H9 (cell line): ENCODE results near the gene FOXP4. TPM values are rescaled to one million over a fixed set of nuclear protein-coding genes. Genes with fewer than 3 reads are reported as not detected.

Experiments used
- DNase-seq: peaks from one replicate; pipeline ENCODE4 v3.0.0-alpha.2; 2017
- H2AFZ ChIP-seq: one replicate; pipeline ENCODE4 v1.6.1; 2013; ENCODE audit warnings: mild to moderate bottlenecking, low read length, control low read depth, moderate library complexity
- H2AK5ac ChIP-seq: 2 replicates; pipeline ENCODE4 v1.6.1; 2013; ENCODE audit warnings: low read length, control low read depth, mixed read lengths; ENCODE audit not compliant: insufficient read length
- H2BK120ac ChIP-seq: one replicate; pipeline ENCODE4 v1.6.1; 2013; ENCODE audit warnings: low read depth, mild to moderate bottlenecking, low read length, control low read depth, inconsistent platforms; ENCODE audit not compliant: poor library complexity, severe bottlenecking
- H2BK12ac ChIP-seq: 2 replicates; pipeline ENCODE4 v1.6.1; 2013; ENCODE audit warnings: low read length, control low read depth, mixed read lengths, low read depth; ENCODE audit not compliant: insufficient read length
- H2BK15ac ChIP-seq: 2 replicates; pipeline ENCODE4 v1.6.1; 2013; ENCODE audit warnings: low read depth, low read length, control low read depth
- H2BK20ac ChIP-seq: one replicate; pipeline ENCODE4 v1.6.1; 2013; ENCODE audit warnings: low read depth, mild to moderate bottlenecking, low read length, control low read depth, inconsistent platforms; ENCODE audit not compliant: poor library complexity, severe bottlenecking
- H2BK5ac ChIP-seq: 2 replicates; pipeline ENCODE4 v1.6.1; 2013; ENCODE audit warnings: low read length, control low read depth, mixed read lengths; ENCODE audit not compliant: insufficient read length
- H3K14ac ChIP-seq: 2 replicates; pipeline ENCODE4 v1.6.1; 2013; ENCODE audit warnings: low read length, control low read depth; ENCODE audit not compliant: insufficient read depth
- H3K18ac ChIP-seq: 2 replicates; pipeline ENCODE4 v1.6.1; 2013; ENCODE audit warnings: low read depth, mild to moderate bottlenecking, mixed read lengths, low read length, control low read depth; ENCODE audit not compliant: insufficient read length
- H3K23ac ChIP-seq: 2 replicates; pipeline ENCODE4 v1.6.1; 2013; ENCODE audit warnings: low read length, control low read depth, mixed read lengths, low read depth; ENCODE audit not compliant: insufficient read length
- H3K23me2 ChIP-seq: 2 replicates; pipeline ENCODE4 v1.6.1; 2013; ENCODE audit warnings: low read depth, mild to moderate bottlenecking, mixed read lengths, low read length, control low read depth; ENCODE audit not compliant: insufficient read length, poor library complexity, severe bottlenecking
- H3K27ac ChIP-seq: 2 replicates; pipeline ENCODE4 v1.5.1; 2013; ENCODE audit warnings: low read length, control low read depth, mixed read lengths, low read depth; ENCODE audit not compliant: insufficient read length
- H3K27me3 ChIP-seq: 2 replicates; pipeline ENCODE4 v1.6.1; 2013; ENCODE audit warnings: low read length, control low read depth, inconsistent platforms; ENCODE audit not compliant: insufficient read depth
- H3K4ac ChIP-seq: 2 replicates; pipeline ENCODE4 v1.6.1; 2013; ENCODE audit warnings: low read depth, mild to moderate bottlenecking, control low read depth, inconsistent platforms, low read length, moderate library complexity
- H3K4me1 ChIP-seq: 2 replicates; pipeline ENCODE4 v1.6.1; 2013; ENCODE audit warnings: low read length, control low read depth, inconsistent platforms; ENCODE audit not compliant: insufficient read depth
- H3K4me2 ChIP-seq: 2 replicates; pipeline ENCODE4 v1.6.1; 2013; ENCODE audit warnings: low read length, control low read depth, mixed read lengths; ENCODE audit not compliant: insufficient read length, insufficient read depth
- H3K56ac ChIP-seq: 2 replicates; pipeline ENCODE4 v1.6.1; 2013; ENCODE audit warnings: low read depth, mild to moderate bottlenecking, mixed read lengths, low read length, control low read depth; ENCODE audit not compliant: insufficient read length
- H3K79me1 ChIP-seq: 2 replicates; pipeline ENCODE4 v1.6.1; 2013; ENCODE audit warnings: low read depth, mild to moderate bottlenecking, moderate library complexity, low read length, control low read depth, inconsistent platforms; ENCODE audit not compliant: insufficient read depth, poor library complexity, severe bottlenecking
- H3K79me2 ChIP-seq: 2 replicates; pipeline ENCODE4 v1.6.1; 2013; ENCODE audit warnings: low read length, control low read depth, inconsistent platforms; ENCODE audit not compliant: insufficient read depth
- H3K9ac ChIP-seq: 2 replicates; pipeline ENCODE4 v1.6.1; 2013; ENCODE audit warnings: low read length, control low read depth, mixed read lengths; ENCODE audit not compliant: insufficient read length; ENCODE audit errors: extremely low read depth
- H3K9me3 ChIP-seq: one replicate; pipeline ENCODE4 v1.6.1; 2013; ENCODE audit warnings: low read depth, low read length, inconsistent platforms; ENCODE audit not compliant: control insufficient read depth
- H3T11ph ChIP-seq: one replicate; pipeline ENCODE4 v1.6.1; 2013; ENCODE audit warnings: mild to moderate bottlenecking, low read length, control low read depth, inconsistent platforms
- H4K20me1 ChIP-seq: one replicate; pipeline ENCODE4 v1.6.1; 2013; ENCODE audit not compliant: control insufficient read depth, insufficient read length, insufficient read depth
- H4K5ac ChIP-seq: 2 replicates; pipeline ENCODE4 v1.6.1; 2013; ENCODE audit warnings: low read depth, mild to moderate bottlenecking, mixed read lengths, low read length, control low read depth; ENCODE audit not compliant: insufficient read length
- H4K8ac ChIP-seq: replicated peaks from 2 replicates; pipeline ENCODE4 v1.6.1; 2013; ENCODE audit warnings: low read length, control low read depth, mixed read lengths, low read depth; ENCODE audit not compliant: insufficient read length
- H4K91ac ChIP-seq: 2 replicates; pipeline ENCODE4 v1.6.1; 2013; ENCODE audit warnings: low read depth, mild to moderate bottlenecking, moderate library complexity, mixed read lengths, low read length, control low read depth; ENCODE audit not compliant: insufficient read length
- H3K27ac Mint-ChIP-seq, 3 experiments: 2 replicates in 2 of 3; 3 replicates in 1 of 3; pipeline ENCODE4 v1.8.0; 2020 to 2021; ENCODE audit warnings: mixed read lengths in 3 of 3, mild to moderate bottlenecking in 1 of 3, moderate library complexity in 1 of 3
- H3K27me3 Mint-ChIP-seq: 2 replicates; pipeline ENCODE4 v1.8.0; 2021; ENCODE audit warnings: low read depth, mild to moderate bottlenecking, moderate library complexity, mixed read lengths
- H3K36me3 Mint-ChIP-seq, 3 experiments: 2 replicates in 2 of 3; 3 replicates in 1 of 3; pipeline ENCODE4 v1.8.0; 2020 to 2021; ENCODE audit warnings: low read depth in 3 of 3, mixed read lengths in 3 of 3; ENCODE audit not compliant: insufficient read depth in 1 of 3
- H3K4me1 Mint-ChIP-seq, 2 experiments: 2 replicates each; pipeline ENCODE4 v1.8.0; 2020; ENCODE audit warnings: mixed read lengths in 2 of 2
- H3K4me3 Mint-ChIP-seq, 2 experiments: 2 replicates in 1 of 2; 3 replicates in 1 of 2; pipeline ENCODE4 v1.8.0; 2020 to 2021; ENCODE audit warnings: mild to moderate bottlenecking in 2 of 2, mixed read lengths in 2 of 2, moderate library complexity in 1 of 2
- H3K9me3 Mint-ChIP-seq, 2 experiments: 2 replicates in 1 of 2; 3 replicates in 1 of 2; pipeline ENCODE4 v1.8.0; 2020; ENCODE audit warnings: mild to moderate bottlenecking in 2 of 2, mixed read lengths in 2 of 2, moderate library complexity in 1 of 2
- WGBS: extraction: QIAGEN DNeasy Blood & Tissue Kit; methylation state at CpG from one replicate; pipeline ENCODE4 v1.1.7; 2013; ENCODE audit warnings: missing lambda C conversion rate, low lambda C conversion rate, mixed read lengths; ENCODE audit not compliant: insufficient read length; ENCODE audit errors: extremely low coverage; 5-methylcytosine and 5-hydroxymethylcytosine counted together
- total RNA-seq: library from RNA; stranded (reverse); gene quantifications from 2 replicates; pipeline ENCODE4 v1.2.1, GENCODE V29; 2021
- TF ChIP-seq, protein P1 (sequence below): fragments of 200-600 bp; sonication (generic); conservative IDR thresholded peaks from 3 replicates; pipeline ENCODE4 v1.8.0; 2021; ENCODE audit warnings: antibody characterized with exemption, mild to moderate bottlenecking

The FOXP4 gene
- total RNA-seq, 1 experiment from 2014 or later = 18.2 TPM

GRCh38 chr6:41630069-41630468 is 83.9 kb downstream of the FOXP4 start:
- Mint-ChIP-seq H3K36me3 (no peaks in the 10 kb centered on the region; a peak in 1 of 7 replicates), H3K4me1 (peaks cover 5 to 14% of the 10 kb centered on the region in 2 experiments), H3K9me3 (no peaks in the 10 kb centered on the region), H3K4me3 (no peak overlapping the region), H3K27ac (no peak overlapping the region), H3K27me3 (peaks cover 31% of the 10 kb centered on the region)
- DNase-seq = no peak
- Histone ChIP-seq H3K14ac (no peak overlapping the region), H3K56ac (no peak overlapping the region), H4K5ac (no peak overlapping the region), H3K9ac (no peak overlapping the region), H3K79me2 (no peaks in the 10 kb centered on the region), H4K20me1 (no peaks in the 10 kb centered on the region), H3K4ac (no peak overlapping the region), H2BK20ac (no peak overlapping the region), H3K27ac (no peak overlapping the region), H3K23ac (no peak overlapping the region), H2BK15ac (no peak overlapping the region), H2AK5ac (no peak overlapping the region), H2BK120ac (no peak overlapping the region), H2BK5ac (no peak overlapping the region), H3K4me2 (no peak overlapping the region), H2BK12ac (no peak overlapping the region), H3K79me1 (no peaks in the 10 kb centered on the region), H4K8ac (no peak overlapping the region), H3K4me1 (peaks cover 2% of the 10 kb centered on the region; the same call in 1 of the 2 replicates), H2AFZ (no peak overlapping the region), H3K9me3 (no peaks in the 10 kb centered on the region), H3K18ac (no peak overlapping the region), H4K91ac (no peak overlapping the region), H3T11ph (no peak overlapping the region), H3K23me2 (no peaks in the 10 kb centered on the region), H3K27me3 (no peaks in the 10 kb centered on the region; the same call in 1 of the 2 replicates)
- TF ChIP-seq, protein P1, sequence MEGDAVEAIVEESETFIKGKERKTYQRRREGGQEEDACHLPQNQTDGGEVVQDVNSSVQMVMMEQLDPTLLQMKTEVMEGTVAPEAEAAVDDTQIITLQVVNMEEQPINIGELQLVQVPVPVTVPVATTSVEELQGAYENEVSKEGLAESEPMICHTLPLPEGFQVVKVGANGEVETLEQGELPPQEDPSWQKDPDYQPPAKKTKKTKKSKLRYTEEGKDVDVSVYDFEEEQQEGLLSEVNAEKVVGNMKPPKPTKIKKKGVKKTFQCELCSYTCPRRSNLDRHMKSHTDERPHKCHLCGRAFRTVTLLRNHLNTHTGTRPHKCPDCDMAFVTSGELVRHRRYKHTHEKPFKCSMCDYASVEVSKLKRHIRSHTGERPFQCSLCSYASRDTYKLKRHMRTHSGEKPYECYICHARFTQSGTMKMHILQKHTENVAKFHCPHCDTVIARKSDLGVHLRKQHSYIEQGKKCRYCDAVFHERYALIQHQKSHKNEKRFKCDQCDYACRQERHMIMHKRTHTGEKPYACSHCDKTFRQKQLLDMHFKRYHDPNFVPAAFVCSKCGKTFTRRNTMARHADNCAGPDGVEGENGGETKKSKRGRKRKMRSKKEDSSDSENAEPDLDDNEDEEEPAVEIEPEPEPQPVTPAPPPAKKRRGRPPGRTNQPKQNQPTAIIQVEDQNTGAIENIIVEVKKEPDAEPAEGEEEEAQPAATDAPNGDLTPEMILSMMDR = no peak
- no CpG with 5 or more reads among the region's 6 CpGs for WGBS
